Body of pancreas (tissue), 4 donors: Measurements from ENCODE around the gene AADACL3. TPM values are rescaled to one million over a fixed set of nuclear protein-coding genes. Genes with fewer than 3 reads are reported as not detected.

ENCODE experiments used
- ATAC-seq: fragments of 150-250 bp; one replicate; pipeline ENCODE4 v1.9.1; 2016
- DNase-seq, 4 donors: peaks; one replicate each; pipeline ENCODE4 v3.0.0-alpha.2; 2019
- H3K27ac ChIP-seq, 4 donors: fragments of 200-600 bp; sonication (generic); 1 replicate in 3 of 4; 2 replicates in 1 of 4; pipeline versions ENCODE4 v1.5.1 to v1.6.1; 2016 to 2019; ENCODE audit warnings: mild to moderate bottlenecking in 1 of 4, mixed read lengths in 1 of 4, moderate library complexity in 1 of 4
- H3K27me3 ChIP-seq, 2 donors: fragments of 200-600 bp; sonication (generic); one replicate each; pipeline ENCODE4 v1.6.0; 2016; ENCODE audit warnings: mild to moderate bottlenecking in 1 of 2
- H3K36me3 ChIP-seq, 2 donors: fragments of 200-600 bp; sonication (generic); replicated peaks in 1 of 2; 2 replicates each; pipeline ENCODE4 v1.5.1; 2016; ENCODE audit warnings: low read depth in 2 of 2; ENCODE audit not compliant: insufficient read depth in 1 of 2
- H3K4me1 ChIP-seq: fragments of 200-600 bp; sonication (generic); one replicate; pipeline ENCODE4 v1.6.0; 2016
- H3K4me3 ChIP-seq, 2 donors: fragments of 200-600 bp; sonication (generic); 1 replicate in 1 of 2; 2 replicates in 1 of 2; pipeline ENCODE4 v1.5.1; 2016 to 2019
- H3K9me3 ChIP-seq, 3 donors: fragments of 200-600 bp; sonication (generic); 1 replicate in 2 of 3; 2 replicates in 1 of 3; pipeline ENCODE4 v1.5.1; 2016
- POLR2A ChIP-seq, 3 donors: fragments of 450-650 bp; IDR thresholded peaks; one replicate each; pipeline ENCODE4 v1.6.1; 2016; ENCODE audit warnings: antibody characterized with exemption in 3 of 3, mild to moderate bottlenecking in 2 of 3
- WGBS, 2 donors: methylation state at CpG; one replicate each; pipeline ENCODE4 v1.1.5; 2017; 5-methylcytosine and 5-hydroxymethylcytosine counted together
- intact Hi-C: fragments of 100-400 bp; cut with DNase I; formaldehyde crosslinking; loops from one replicate; pipeline ENCODE4 v1.15.1; 2023
- total RNA-seq, 2 donors: library from RNA; depleted of rRNA; stranded (reverse); fragments of >200 nt; gene quantifications; one replicate each; pipeline ENCODE4 v1.1.0, GENCODE V29; 2016
- TF ChIP-seq, protein P1 (sequence below), 7 experiments: fragments of 450-650 bp in 4 of 7; fragments of 200-600 bp in 3 of 7; sonication (generic) in 3 of 7; IDR thresholded peaks; one replicate each; pipeline ENCODE4 v1.5.1; 2016 to 2019; ENCODE audit warnings: antibody characterized with exemption in 7 of 7

Gene AADACL3
- total RNA-seq, 2 donors from 2014 or later = not detected

DNA sequence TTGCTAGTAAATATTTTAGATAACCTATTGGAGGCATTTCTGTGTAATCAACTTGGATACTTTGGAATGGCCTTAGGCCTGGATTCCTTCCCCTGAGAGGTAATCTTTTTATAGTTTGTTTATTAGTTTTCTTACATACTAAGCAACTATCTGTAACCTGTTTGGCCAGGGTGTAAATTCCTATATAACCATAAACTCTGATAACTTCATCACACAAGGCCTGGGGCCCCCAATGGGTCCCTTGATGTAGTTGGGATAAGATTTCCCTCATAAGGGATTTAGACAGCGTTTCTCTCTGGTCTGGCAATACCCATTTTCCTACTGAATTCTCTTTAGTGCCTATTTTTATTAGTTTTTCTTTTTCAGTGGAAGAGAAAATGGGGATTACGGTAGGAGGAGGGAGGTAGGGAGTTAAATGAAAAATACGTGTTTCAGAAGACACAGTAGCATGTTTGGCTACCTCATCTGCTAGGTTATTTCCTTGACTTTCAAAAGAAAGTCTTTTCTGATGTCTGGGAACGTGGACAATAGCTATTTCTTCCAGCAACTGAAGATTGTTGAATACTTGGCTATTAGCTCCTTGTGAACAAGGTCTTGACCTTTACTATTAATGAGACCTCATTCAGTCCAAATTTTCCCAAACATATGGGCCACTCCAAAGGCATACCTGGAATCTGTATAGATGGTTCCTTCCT, 7.4 kb upstream of the AADACL3 start:
- intact Hi-C loops = no loop called here
- WGBS, 2 donors = 64 to 67% methylated on average over 4 of the region's 4 CpGs

DNA sequence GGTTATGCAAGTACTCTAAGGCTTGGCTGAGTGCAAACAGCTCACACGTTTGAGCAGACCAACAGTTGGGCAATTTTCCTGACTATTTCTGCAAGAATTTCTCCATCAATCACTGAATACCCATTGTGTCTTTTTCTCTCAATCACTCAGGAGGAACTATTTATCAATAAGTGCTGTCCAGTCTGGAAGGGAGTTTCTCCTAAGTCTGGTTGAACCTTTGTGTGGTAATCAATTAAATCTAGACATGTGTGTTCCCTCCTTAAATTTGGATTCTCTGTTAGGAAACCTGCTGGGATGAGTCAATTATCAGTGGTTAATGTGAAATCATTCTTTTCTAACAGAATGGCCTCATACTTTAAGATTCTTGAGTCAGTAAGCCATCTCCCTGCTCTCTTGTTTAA, 6.8 kb upstream of the AADACL3 start:
- 18 to 27% methylated on average over 1 of the region's 1 CpG for WGBS, 2 donors
- Histone ChIP-seq H3K27ac (no peak overlapping the region), H3K27me3 (no peaks in the 10 kb centered on the region), H3K4me3 (no peak overlapping the region), H3K4me1 (no peaks in the 10 kb centered on the region), H3K9me3 (no peaks in the 10 kb centered on the region), H3K36me3 (no peaks in the 10 kb centered on the region)
- intact Hi-C loops = no loop called here
- DNase-seq = no peak
- no peak for ATAC-seq
- TF ChIP-seq POLR2A (IDR thresholded peaks at IDR 0.05) = no peak
- TF ChIP-seq, protein P1, sequence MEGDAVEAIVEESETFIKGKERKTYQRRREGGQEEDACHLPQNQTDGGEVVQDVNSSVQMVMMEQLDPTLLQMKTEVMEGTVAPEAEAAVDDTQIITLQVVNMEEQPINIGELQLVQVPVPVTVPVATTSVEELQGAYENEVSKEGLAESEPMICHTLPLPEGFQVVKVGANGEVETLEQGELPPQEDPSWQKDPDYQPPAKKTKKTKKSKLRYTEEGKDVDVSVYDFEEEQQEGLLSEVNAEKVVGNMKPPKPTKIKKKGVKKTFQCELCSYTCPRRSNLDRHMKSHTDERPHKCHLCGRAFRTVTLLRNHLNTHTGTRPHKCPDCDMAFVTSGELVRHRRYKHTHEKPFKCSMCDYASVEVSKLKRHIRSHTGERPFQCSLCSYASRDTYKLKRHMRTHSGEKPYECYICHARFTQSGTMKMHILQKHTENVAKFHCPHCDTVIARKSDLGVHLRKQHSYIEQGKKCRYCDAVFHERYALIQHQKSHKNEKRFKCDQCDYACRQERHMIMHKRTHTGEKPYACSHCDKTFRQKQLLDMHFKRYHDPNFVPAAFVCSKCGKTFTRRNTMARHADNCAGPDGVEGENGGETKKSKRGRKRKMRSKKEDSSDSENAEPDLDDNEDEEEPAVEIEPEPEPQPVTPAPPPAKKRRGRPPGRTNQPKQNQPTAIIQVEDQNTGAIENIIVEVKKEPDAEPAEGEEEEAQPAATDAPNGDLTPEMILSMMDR (IDR thresholded peaks at IDR 0.05) = no peak

More for the DNA sequence above, 7.4 kb upstream of the AADACL3 start:
- no peak overlapping the region for H3K27ac ChIP-seq
- no peaks in the 10 kb centered on the region for H3K9me3 ChIP-seq
- no peaks in the 10 kb centered on the region for H3K36me3 ChIP-seq
- TF ChIP-seq POLR2A (IDR thresholded peaks at IDR 0.05) = no peak
- TF ChIP-seq, protein P1 (IDR thresholded peaks at IDR 0.05) = no peak
- ATAC-seq = no peak
- H3K27me3 ChIP-seq = no peaks in the 10 kb centered on the region
- no peak overlapping the region for H3K4me3 ChIP-seq
- no peaks in the 10 kb centered on the region for H3K4me1 ChIP-seq
- no peak for DNase-seq

DNA sequence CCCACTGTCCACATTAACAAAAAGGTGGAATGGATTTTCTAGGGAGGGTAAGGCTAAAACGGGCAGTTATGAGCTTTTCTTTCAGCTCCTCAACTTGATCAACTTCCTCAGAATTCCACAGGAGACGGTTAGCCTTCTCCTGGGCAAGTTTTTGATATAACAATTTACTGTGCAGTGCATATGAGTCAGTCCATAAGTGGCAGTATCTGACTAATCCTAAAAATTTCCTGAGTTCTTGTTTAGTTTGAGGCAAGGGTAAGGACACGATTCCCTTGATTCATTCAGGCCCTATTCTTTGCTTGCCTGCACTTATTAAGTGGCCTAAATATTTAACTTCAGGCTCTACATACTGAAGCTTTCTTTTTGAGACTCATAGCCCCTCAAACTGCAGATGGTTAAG, 6.2 kb upstream of the AADACL3 start:
- no peak for ATAC-seq
- intact Hi-C loops = no loop called here
- Histone ChIP-seq H3K4me3 (no peak overlapping the region), H3K9me3 (no peaks in the 10 kb centered on the region), H3K36me3 (no peaks in the 10 kb centered on the region), H3K27me3 (no peaks in the 10 kb centered on the region), H3K4me1 (no peaks in the 10 kb centered on the region), H3K27ac (no peak overlapping the region)
- WGBS, 2 donors = 63 to 68% methylated on average over 3 of the region's 3 CpGs
- TF ChIP-seq, protein P1 (IDR thresholded peaks at IDR 0.05) = no peak
- TF ChIP-seq POLR2A (IDR thresholded peaks at IDR 0.05) = no peak
- no peak for DNase-seq

DNA sequence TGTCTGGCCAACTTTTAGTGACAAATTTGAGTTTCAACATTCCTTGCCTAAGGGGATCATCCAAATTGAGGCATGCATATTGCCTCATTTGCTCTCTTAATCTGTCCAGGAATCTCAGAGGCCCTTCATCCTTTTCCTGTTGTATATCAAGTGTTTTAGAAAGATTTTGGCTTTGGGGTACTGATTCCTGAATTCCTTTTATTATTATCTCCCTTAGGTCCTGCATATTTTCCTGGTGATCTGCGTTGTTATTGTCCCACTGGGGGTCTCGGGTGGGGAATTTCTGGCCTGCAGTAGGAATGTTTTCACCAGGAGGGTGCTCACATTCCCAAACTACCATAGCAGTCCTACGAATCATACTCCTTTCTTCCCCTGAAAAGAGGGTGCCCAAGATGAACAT, 4.4 kb upstream of the AADACL3 start:
- Histone ChIP-seq H3K27ac (no peak overlapping the region), H3K9me3 (no peaks in the 10 kb centered on the region), H3K36me3 (no peaks in the 10 kb centered on the region), H3K27me3 (no peaks in the 10 kb centered on the region), H3K4me3 (no peak overlapping the region), H3K4me1 (no peaks in the 10 kb centered on the region)
- intact Hi-C loops = no loop called here
- no peak for DNase-seq
- WGBS, 2 donors = 62 to 74% methylated on average over 3 of the region's 3 CpGs
- no peak for ATAC-seq
- TF ChIP-seq, protein P1 (IDR thresholded peaks at IDR 0.05) = no peak
- TF ChIP-seq POLR2A (IDR thresholded peaks at IDR 0.05) = no peak

DNA sequence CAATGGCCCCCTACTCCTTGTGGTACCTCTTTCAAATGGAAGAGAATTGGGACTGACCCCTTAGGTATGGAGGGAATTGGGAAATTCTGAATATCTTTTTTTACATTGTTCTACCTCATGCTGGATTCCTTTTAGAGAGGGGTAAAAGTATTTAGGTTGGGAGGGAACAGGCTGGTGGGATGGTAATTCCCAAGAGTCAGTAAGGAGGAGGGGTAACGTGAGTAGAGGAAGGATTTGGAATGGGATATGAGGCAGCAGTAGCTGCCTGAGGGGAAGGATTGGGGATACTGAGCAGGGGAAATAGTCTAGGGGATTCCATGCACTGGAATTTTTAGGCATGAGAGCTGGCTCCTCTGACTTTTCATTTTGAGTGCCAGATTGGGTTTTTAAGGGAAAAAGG, 3.8 kb upstream of the AADACL3 start:
- Histone ChIP-seq H3K4me1 (no peaks in the 10 kb centered on the region), H3K9me3 (no peaks in the 10 kb centered on the region), H3K27ac (no peak overlapping the region), H3K4me3 (no peak overlapping the region), H3K36me3 (no peaks in the 10 kb centered on the region), H3K27me3 (no peaks in the 10 kb centered on the region)
- 86 to 92% methylated on average over 1 of the region's 1 CpG for WGBS, 2 donors
- ATAC-seq (no peak), DNase-seq (no peak)
- no peak for TF ChIP-seq POLR2A (IDR thresholded peaks at IDR 0.05)
- TF ChIP-seq, protein P1 (IDR thresholded peaks at IDR 0.05) = no peak
- intact Hi-C loops = no loop called here
